Measurements from ENCODE around the gene PDIA6. TPM values are rescaled to one million over a fixed set of nuclear protein-coding genes. Genes with fewer than 3 reads are reported as not detected.

PDIA6 gene
- total RNA-seq, 1 experiment from 2014 or later, result 384 TPM

GRCh38 chr2:10775021-10775780, 37.4 kb downstream of the PDIA6 start:
- Histone ChIP-seq H3K36me3 (ENCODE audit: control insufficient read depth, insufficient read depth, low read length) (peaks cover 1% of the 10 kb centered on the region; the same call in 1 of the 2 replicates), H3K4me3 (ENCODE audit: low read depth, low read length) (no peak overlapping the region), H3K9me3 (no peaks in the 10 kb centered on the region), H3K27me3 (replicated peaks; ENCODE audit: control insufficient read depth, insufficient read depth, low read length) (no peaks in the 10 kb centered on the region), H3K4me1 (peaks cover 11% of the 10 kb centered on the region; the same call in 1 of the 2 replicates)
- DNase-seq, result no peak
- no TSS peak for BruUV-seq (replicated peaks)
- Mint-ChIP-seq H3K27me3 (ENCODE audit: insufficient read depth, unreplicated experiment) (no peaks in the 10 kb centered on the region), H3K4me1 (ENCODE audit: low read depth, unreplicated experiment) (peaks cover 5% of the 10 kb centered on the region), H3K4me3 (ENCODE audit: unreplicated experiment) (no peak overlapping the region), H3K27ac (ENCODE audit: unreplicated experiment) (peak overlapping the region; percentile 16), H3K36me3 (ENCODE audit: insufficient read depth, unreplicated experiment) (peaks cover 31% of the 10 kb centered on the region), H3K9me3 (ENCODE audit: unreplicated experiment) (no peaks in the 10 kb centered on the region)
- ChIA-PET POLR2A (no interaction called here), CTCF (interaction anchor here (0.9 kb wide), 1 partner anchor 10 kb away, joined by 3 read pairs; no protein-coding TSS in a partner anchor)
- no peak for TF ChIP-seq CTCF (IDR thresholded peaks at IDR 0.05; ENCODE audit: insufficient read depth in 1 of 2, low read depth in 1 of 2, low read length in 1 of 2, severe bottlenecking in 1 of 2, unreplicated experiment in 1 of 2)
- intact Hi-C loops (cut with micrococcal nuclease; ENCODE audit: unreplicated experiment), result no loop called here

- Histone ChIP-seq H3K4me1 (peaks cover 11% of the 10 kb centered on the region; the same call in 1 of the 2 replicates), H3K27me3 (replicated peaks; ENCODE audit: control insufficient read depth, insufficient read depth, low read length) (no peaks in the 10 kb centered on the region), H3K4me3 (ENCODE audit: low read depth, low read length) (no peak overlapping the region), H3K9me3 (no peaks in the 10 kb centered on the region), H3K36me3 (ENCODE audit: control insufficient read depth, insufficient read depth, low read length) (no peaks in the 10 kb centered on the region)
- ChIA-PET CTCF (no interaction called here), POLR2A (no interaction called here)
- Mint-ChIP-seq H3K4me3 (ENCODE audit: unreplicated experiment) (no peak overlapping the region), H3K4me1 (ENCODE audit: low read depth, unreplicated experiment) (peaks cover 5% of the 10 kb centered on the region), H3K27ac (ENCODE audit: unreplicated experiment) (peak overlapping the region; percentile 16), H3K36me3 (ENCODE audit: insufficient read depth, unreplicated experiment) (peaks cover 24% of the 10 kb centered on the region), H3K27me3 (ENCODE audit: insufficient read depth, unreplicated experiment) (no peaks in the 10 kb centered on the region), H3K9me3 (ENCODE audit: unreplicated experiment) (no peaks in the 10 kb centered on the region)
- no TSS peak for BruUV-seq (replicated peaks)
- TF ChIP-seq CTCF (IDR thresholded peaks at IDR 0.05; ENCODE audit: insufficient read depth in 1 of 2, low read depth in 1 of 2, low read length in 1 of 2, severe bottlenecking in 1 of 2, unreplicated experiment in 1 of 2), result no peak
- peak in 1 of 2 experiments; percentile 57 for DNase-seq
- intact Hi-C loops (cut with micrococcal nuclease; ENCODE audit: unreplicated experiment), result no loop called here
These were observed 38.2 kb downstream of the PDIA6 start for GRCh38 chr2:10774394-10774793.

- ChIA-PET CTCF (no interaction called here), POLR2A (no interaction called here)
- H3K4me1 Mint-ChIP-seq (ENCODE audit: low read depth, unreplicated experiment), result peaks cover 5% of the 10 kb centered on the region
- Histone ChIP-seq H3K4me3 (ENCODE audit: low read depth, low read length) (no peak overlapping the region), H3K4me1 (peaks cover 11% of the 10 kb centered on the region; the same call in 1 of the 2 replicates), H3K27me3 (replicated peaks; ENCODE audit: control insufficient read depth, insufficient read depth, low read length) (no peaks in the 10 kb centered on the region), H3K36me3 (ENCODE audit: control insufficient read depth, insufficient read depth, low read length) (no peaks in the 10 kb centered on the region), H3K9me3 (no peaks in the 10 kb centered on the region)
- H3K4me3 Mint-ChIP-seq (ENCODE audit: unreplicated experiment), result no peak overlapping the region
- intact Hi-C loops (cut with micrococcal nuclease; ENCODE audit: unreplicated experiment), result no loop called here
- H3K27ac Mint-ChIP-seq (ENCODE audit: unreplicated experiment), result peak overlapping the region; percentile 16
- no peaks in the 10 kb centered on the region for H3K9me3 Mint-ChIP-seq (ENCODE audit: unreplicated experiment)
- peak in 1 of 2 experiments; percentile 73 for DNase-seq
- peaks cover 22% of the 10 kb centered on the region for H3K36me3 Mint-ChIP-seq (ENCODE audit: insufficient read depth, unreplicated experiment)
- H3K27me3 Mint-ChIP-seq (ENCODE audit: insufficient read depth, unreplicated experiment), result no peaks in the 10 kb centered on the region
- TF ChIP-seq CTCF (IDR thresholded peaks at IDR 0.05; ENCODE audit: insufficient read depth in 1 of 2, low read depth in 1 of 2, low read length in 1 of 2, severe bottlenecking in 1 of 2, unreplicated experiment in 1 of 2), result no peak
- BruUV-seq (replicated peaks), result no TSS peak
These were observed 38.7 kb downstream of the PDIA6 start for GRCh38 chr2:10773821-10774341.

Data from Caco-2 (cell line).